Hippocampal formation (tissue), 2 donors: ENCODE measurements around the gene TCF3.
"Not testable (repeated sequence)": the region's sequence is repeated elsewhere in the genome, so short reads cannot be mapped to it uniquely, and the experiment has no call there.

Experiments used
- DNase-seq, 2 donors: peaks; one replicate each; lab custom pipeline; 2025; lab: John Stamatoyannopoulos, UW

Gene TCF3

GRCh38 chr19:1652471-1653299 lies at the start of gene TCF3:
Gene TCF3, minus strand, starts transcription at chr19:1652615. Its CDS starts 2,367 bp downstream, at chr19:1650248.
- peak; percentile 97 to 98 for DNase-seq

DNA sequence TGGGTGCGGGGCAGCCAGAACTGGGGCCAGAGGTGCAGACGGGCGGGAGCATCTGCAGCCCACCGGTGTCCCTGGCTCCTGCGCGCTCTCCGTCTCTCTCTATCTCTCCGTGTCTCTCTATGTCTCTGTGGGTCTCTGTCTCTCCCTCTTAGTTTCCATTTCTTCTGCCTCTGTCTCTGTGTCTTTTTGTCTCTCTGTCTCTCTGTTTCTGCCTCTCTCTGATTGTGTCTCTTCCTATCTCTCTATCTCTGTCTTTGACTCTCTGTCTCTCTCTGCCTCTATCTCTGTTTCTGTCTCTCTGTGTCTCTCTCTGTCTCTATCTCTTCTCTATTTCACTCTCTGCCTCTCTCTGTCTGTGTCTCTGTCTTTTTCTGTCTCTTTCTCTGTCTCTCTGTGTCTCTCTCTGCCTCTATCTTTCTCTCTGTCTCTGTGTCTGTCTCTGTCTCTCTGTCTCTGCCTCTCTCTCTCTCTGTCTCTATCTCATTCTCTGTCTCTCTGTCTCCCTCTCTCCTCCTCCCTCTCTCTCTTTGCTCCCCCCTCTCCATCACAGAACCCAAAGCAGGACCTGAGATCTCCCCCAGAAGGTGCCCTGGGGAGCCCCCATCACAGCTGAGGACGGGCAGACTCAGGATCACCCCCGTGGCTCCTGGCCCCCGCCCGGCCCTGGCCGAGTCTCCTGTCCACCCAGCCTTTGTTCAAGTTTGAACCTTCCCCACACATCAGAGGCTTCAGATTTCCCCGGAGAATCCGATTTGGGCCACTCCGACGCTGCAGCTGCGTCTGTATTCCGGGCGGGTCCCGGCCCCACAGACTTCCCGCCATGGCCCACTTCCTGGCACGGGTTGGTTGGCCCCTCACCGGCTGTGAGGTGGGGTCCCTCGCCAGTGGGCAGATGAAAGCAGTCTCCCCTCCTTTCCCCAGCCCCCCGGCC lies 48.6 kb upstream of the TCF3 start:
- DNase-seq = no peak

DNA sequence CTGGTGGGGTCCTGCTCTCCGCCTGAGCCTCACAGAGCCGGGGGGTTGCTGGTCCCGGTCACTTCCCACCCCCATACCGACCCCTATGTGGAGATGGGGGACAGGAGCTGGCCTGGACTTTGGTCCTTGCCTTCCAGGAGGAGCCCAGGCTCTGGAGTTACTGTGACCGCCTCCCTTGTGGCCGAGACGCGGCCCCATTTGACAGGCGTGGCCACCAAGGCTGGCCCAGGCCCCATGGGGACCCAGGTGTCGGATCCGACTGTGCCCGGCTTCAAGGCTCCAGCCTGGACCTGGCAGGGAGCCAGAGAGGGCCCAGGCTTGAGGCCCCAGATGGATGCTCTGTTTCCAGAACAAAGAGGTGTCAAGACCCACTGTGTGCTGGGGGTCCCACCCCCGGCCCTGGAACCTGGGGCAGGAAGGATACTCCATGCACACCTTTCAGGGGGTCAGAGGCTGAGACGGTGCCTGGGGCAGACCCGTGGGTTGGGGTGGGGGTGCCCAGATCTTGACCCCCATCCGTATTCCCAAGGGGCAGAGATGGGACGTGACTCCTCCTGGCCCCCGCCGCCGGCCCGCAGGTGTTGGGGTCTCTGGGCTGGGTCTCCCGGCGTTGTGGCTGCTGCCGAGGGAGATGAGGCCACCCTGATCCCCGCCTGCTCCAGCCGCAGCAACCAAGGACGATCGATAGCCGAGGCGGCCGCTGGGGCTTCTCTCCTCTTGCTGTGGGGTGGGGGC lies 47.8 kb upstream of the TCF3 start:
- no peak for DNase-seq

DNA sequence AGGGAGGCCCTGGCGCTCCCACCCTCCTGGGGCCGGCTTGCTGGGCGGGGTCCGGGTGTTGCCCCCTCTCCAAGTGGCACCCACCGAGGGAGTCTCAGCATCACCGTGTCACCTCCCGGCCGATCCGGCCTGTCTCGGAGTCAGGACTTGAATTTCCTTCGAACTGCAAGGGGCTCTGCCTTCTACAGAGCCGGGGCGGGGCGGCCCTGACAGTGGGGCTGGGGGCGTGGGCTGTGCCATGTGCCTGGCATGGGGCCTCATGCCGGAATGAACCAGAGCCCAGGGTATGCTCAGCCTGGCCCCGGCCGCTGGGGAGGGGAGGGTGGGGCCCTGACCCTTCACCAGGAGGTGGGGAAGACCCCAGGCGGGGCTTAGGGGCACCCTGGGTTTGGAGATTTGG lies 47.0 kb upstream of the TCF3 start:
- DNase-seq = no peak

- DNase-seq = no peak
These were observed 46.2 kb upstream of the TCF3 start for GRCh38 chr19:1698636-1699035.

- not testable (repeated sequence) for DNase-seq
These were observed 43.1 kb upstream of the TCF3 start for GRCh38 chr19:1695481-1695880.

DNA sequence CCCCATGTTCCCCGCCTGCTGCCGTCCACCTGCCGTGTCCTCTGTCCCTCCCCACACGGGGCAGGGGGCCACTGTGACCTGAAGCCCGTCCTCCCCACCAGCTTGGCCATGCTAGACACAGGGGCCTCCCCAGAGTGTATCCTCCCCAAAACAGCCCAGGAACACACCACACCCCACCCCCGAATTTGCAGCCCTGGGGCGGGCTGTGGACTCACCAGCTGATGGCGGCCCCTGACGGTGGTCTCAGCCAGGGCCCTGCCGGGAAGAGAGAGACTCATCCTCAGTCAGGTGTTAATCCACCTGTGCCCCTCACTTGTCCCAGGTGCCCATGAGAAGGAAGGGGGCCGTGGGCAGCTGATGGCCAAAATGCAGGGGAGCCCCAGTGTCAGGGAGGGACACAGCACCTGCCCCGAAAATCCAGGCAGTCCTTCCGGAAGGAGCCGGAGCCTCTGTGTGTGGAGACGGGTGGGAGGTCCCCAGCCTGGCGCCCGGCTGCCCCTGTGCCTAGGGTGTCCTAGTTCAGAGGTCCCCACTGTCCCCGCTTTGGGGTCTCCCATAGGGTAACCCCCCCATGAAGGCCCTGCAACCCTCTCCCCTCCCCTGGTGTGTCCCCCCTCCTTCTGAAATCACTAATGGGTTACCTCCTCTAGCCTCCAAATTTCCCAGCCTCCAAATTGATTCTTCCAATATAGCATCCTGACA lies 39.3 kb upstream of the TCF3 start:
- DNase-seq = no peak

- DNase-seq = no peak
These were observed 38.4 kb upstream of the TCF3 start for GRCh38 chr19:1690699-1691307.

DNA sequence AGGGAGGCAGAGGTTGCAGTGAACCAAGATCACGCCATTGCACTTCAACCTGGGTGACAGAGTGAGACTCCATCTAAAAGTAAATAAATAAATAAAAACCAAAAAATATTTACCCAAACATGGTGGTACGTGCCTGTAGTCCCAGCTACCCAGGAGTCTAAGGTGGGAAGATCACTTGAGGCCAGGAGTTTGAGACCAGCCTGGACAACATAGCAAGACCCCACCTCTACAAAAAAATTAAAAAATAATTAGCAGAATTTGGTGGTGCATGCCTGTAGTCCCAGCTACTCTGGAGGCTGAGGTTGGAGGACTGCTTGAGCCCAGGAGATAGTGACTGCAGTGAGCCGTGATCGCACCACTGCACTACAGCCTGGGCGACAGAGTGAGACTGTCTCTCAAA lies 33.4 kb upstream of the TCF3 start:
- not testable (repeated sequence) for DNase-seq

DNA sequence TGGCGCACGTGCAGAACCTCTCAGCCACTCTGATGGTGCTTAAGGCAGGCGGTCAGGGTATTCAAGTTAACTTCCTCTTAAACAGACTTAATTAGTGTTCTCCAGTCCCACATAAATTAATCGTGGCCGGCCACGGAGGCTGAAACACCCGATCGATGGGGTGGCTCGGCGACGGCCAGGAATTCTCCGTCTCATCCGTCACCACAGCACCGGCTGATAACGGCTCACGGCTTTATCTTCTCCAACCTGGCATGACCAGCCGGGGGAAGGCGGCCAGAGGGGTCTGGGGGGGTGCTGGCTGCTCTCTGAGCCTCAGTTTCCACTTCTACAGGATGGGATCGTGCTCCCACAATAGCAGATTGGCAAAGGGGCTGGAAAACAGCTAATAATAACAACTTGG lies 32.6 kb upstream of the TCF3 start:
- DNase-seq = no peak

GRCh38 chr19:1684573-1684912 lies 32.1 kb upstream of the TCF3 start:
- no peak for DNase-seq

- no peak for DNase-seq
These were observed 31.6 kb upstream of the TCF3 start for GRCh38 chr19:1683869-1684572.

GRCh38 chr19:1680976-1681375 lies 28.6 kb upstream of the TCF3 start:
- no peak for DNase-seq

GRCh38 chr19:1678073-1678472 lies 25.7 kb upstream of the TCF3 start:
- no peak for DNase-seq

GRCh38 chr19:1676351-1677266 lies 24.2 kb upstream of the TCF3 start:
- DNase-seq = no peak

DNA sequence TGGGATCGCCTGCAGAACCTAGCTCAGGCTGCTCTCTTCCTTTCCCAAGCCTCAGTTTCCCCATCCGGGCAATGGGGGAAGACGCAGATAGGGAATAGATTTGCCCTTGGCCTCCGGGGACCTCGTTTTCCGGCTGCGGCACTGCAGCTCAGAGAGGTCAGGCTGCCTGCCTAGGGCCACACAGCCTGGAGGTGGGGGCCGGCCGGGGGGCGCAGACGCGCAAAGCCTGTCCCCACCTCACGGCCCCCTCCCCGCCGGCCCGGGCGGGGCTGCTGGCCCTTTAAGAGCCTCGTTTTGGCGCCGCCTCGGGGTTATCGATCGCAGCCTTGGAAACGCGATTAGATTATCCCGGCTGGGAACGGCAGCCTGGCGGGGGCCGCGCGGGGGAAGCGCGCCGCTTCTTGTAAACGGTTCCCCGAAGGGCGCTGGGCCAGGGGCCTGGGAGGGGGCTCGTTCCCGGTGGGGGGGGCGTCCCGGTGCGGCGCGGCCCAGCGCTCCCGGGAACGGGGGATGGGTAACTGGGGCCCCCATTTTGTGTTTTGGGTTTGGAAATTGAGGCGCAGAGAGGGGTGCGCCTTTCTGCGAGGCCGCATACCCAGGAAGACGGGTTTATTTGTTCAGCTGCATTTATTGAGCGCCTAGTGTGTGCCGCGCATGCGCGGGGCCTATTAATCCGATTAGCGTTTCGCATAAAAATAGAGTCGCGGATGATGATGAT lies 23.4 kb upstream of the TCF3 start:
- no peak for DNase-seq

- DNase-seq = no peak
These were observed 21.9 kb upstream of the TCF3 start for GRCh38 chr19:1674293-1674679.

- no peak for DNase-seq
These were observed 21.4 kb upstream of the TCF3 start for GRCh38 chr19:1673645-1674292.
